ENCODE measurements around the gene TUBB2B. TPM values are rescaled to one million over a fixed set of nuclear protein-coding genes. Genes with fewer than 3 reads are reported as not detected.

Gene TUBB2B
- total and polyA plus RNA-seq, 9 of the 15 experiments (the other 6 are each of a cell fraction or from before 2014, with no cell fraction given), result 0.11 to 9.7 (median 4.6) TPM

- no peak for TF ChIP-seq KLF16 (IDR thresholded peaks at IDR 0.05)
- no peak for TF ChIP-seq ZFP1 (CRISPR knock-in tag; IDR thresholded peaks at IDR 0.05)
- TF ChIP-seq CCNT2 (IDR thresholded peaks at IDR 0.05; ENCODE audit: borderline replicate concordance, extremely low read depth, insufficient read length, low read depth, low read length), result no peak
- no peak for TF ChIP-seq MCM5 (IDR thresholded peaks at IDR 0.05; ENCODE audit: low read depth)
- TF ChIP-seq SPI1 (IDR thresholded peaks at IDR 0.05; ENCODE audit: borderline replicate concordance, low read depth, low read length), result no peak
- no peak for TF ChIP-seq XRCC5 (IDR thresholded peaks at IDR 0.05; ENCODE audit: low read depth, low read length)
- no peak for TF ChIP-seq ZNF224 (CRISPR knock-in tag; IDR thresholded peaks at IDR 0.05)
- TF ChIP-seq COPS2 (conservative IDR thresholded peaks at IDR 0.05), result no peak
- no peak for TF ChIP-seq SAFB2 (IDR thresholded peaks at IDR 0.05; ENCODE audit: borderline replicate concordance, low read depth, low read length, severe bottlenecking)
- no peak for TF ChIP-seq CBX1 (IDR thresholded peaks at IDR 0.05; ENCODE audit: low read depth)
- TF ChIP-seq, protein P1, sequence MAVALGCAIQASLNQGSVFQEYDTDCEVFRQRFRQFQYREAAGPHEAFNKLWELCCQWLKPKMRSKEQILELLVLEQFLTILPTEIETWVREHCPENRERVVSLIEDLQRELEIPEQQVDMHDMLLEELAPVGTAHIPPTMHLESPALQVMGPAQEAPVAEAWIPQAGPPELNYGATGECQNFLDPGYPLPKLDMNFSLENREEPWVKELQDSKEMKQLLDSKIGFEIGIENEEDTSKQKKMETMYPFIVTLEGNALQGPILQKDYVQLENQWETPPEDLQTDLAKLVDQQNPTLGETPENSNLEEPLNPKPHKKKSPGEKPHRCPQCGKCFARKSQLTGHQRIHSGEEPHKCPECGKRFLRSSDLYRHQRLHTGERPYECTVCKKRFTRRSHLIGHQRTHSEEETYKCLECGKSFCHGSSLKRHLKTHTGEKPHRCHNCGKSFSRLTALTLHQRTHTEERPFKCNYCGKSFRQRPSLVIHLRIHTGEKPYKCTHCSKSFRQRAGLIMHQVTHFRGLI (CRISPR knock-in tag; IDR thresholded peaks at IDR 0.05), result no peak
- no peak for TF ChIP-seq POLR3A (IDR thresholded peaks at IDR 0.05; ENCODE audit: borderline replicate concordance, extremely low read depth, insufficient read depth, insufficient read length)
- TF ChIP-seq PHB (CRISPR knock-in tag; IDR thresholded peaks at IDR 0.05), result no peak
- TF ChIP-seq NFYB (IDR thresholded peaks at IDR 0.05; ENCODE audit: extremely low read depth, insufficient read length), result no peak
- no peak for TF ChIP-seq NR2C2 (CRISPR knock-in tag; IDR thresholded peaks at IDR 0.05)
- TF ChIP-seq NR2C2 (tag; IDR thresholded peaks at IDR 0.05), result no peak
- no peak for TF ChIP-seq ZNF12 (CRISPR knock-in tag; IDR thresholded peaks at IDR 0.05)
- no peak for TF ChIP-seq HLTF (IDR thresholded peaks at IDR 0.05)
- TF ChIP-seq, protein P2, sequence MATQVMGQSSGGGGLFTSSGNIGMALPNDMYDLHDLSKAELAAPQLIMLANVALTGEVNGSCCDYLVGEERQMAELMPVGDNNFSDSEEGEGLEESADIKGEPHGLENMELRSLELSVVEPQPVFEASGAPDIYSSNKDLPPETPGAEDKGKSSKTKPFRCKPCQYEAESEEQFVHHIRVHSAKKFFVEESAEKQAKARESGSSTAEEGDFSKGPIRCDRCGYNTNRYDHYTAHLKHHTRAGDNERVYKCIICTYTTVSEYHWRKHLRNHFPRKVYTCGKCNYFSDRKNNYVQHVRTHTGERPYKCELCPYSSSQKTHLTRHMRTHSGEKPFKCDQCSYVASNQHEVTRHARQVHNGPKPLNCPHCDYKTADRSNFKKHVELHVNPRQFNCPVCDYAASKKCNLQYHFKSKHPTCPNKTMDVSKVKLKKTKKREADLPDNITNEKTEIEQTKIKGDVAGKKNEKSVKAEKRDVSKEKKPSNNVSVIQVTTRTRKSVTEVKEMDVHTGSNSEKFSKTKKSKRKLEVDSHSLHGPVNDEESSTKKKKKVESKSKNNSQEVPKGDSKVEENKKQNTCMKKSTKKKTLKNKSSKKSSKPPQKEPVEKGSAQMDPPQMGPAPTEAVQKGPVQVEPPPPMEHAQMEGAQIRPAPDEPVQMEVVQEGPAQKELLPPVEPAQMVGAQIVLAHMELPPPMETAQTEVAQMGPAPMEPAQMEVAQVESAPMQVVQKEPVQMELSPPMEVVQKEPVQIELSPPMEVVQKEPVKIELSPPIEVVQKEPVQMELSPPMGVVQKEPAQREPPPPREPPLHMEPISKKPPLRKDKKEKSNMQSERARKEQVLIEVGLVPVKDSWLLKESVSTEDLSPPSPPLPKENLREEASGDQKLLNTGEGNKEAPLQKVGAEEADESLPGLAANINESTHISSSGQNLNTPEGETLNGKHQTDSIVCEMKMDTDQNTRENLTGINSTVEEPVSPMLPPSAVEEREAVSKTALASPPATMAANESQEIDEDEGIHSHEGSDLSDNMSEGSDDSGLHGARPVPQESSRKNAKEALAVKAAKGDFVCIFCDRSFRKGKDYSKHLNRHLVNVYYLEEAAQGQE (IDR thresholded peaks at IDR 0.05; ENCODE audit: borderline replicate concordance), result no peak
- TF ChIP-seq, protein P2 (CRISPR knock-in tag; IDR thresholded peaks at IDR 0.05; ENCODE audit: low read depth), result no peak
- no peak for TF ChIP-seq PHF21A (IDR thresholded peaks at IDR 0.05; ENCODE audit: borderline replicate concordance, low read depth)
- no peak for TF ChIP-seq KDM1A (IDR thresholded peaks at IDR 0.05)
- no peak for TF ChIP-seq CHCHD3 (CRISPR knock-in tag; IDR thresholded peaks at IDR 0.05)
These were observed 32.1 kb upstream of the TUBB2B start (continued) for GRCh38 chr6:3259491-3259958.
